GM23338 (cell line): ENCODE data around the gene MMAB. TPM values are rescaled to one million over a fixed set of nuclear protein-coding genes. Genes with fewer than 3 reads are reported as not detected.

Experiments
- ATAC-seq: fragments of 200-7000 bp; cut with Tn5 transposase; 3 replicates; pipeline ENCODE4 v1.9.1; 2020
- DNase-seq: peaks from one replicate; pipeline ENCODE4 v3.0.0-alpha.2; 2015; ENCODE audit warnings: low spot score
- H2AFZ ChIP-seq: fragments of 200-600 bp; sonication (generic); 2 replicates; pipeline ENCODE4 v1.8.0; 2016; ENCODE audit warnings: antibody characterized with exemption, mild to moderate bottlenecking, moderate library complexity
- H3F3A ChIP-seq: fragments of 200-600 bp; sonication (generic); replicated peaks from 2 replicates; pipeline ENCODE4 v1.8.0; 2017; ENCODE audit warnings: antibody characterized with exemption, mixed run types, low read depth
- H3K27ac ChIP-seq: fragments of 200-600 bp; sonication (generic); 2 replicates; pipeline ENCODE4 v1.6.1; 2016; ENCODE audit warnings: low read depth
- H3K27me3 ChIP-seq: fragments of 200-600 bp; sonication (generic); 2 replicates; pipeline ENCODE4 v1.8.0; 2016; ENCODE audit warnings: mild to moderate bottlenecking, mixed run types, moderate library complexity; ENCODE audit not compliant: insufficient read depth
- H3K36me3 ChIP-seq: fragments of 200-600 bp; sonication (generic); 2 replicates; pipeline ENCODE4 v1.8.0; 2016; ENCODE audit warnings: mild to moderate bottlenecking; ENCODE audit not compliant: insufficient read depth
- H3K4me1 ChIP-seq: fragments of 200-600 bp; sonication (generic); 2 replicates; pipeline ENCODE4 v1.8.0; 2016; ENCODE audit warnings: mild to moderate bottlenecking, moderate library complexity; ENCODE audit not compliant: insufficient read depth
- H3K4me2 ChIP-seq: fragments of 200-600 bp; sonication (generic); 2 replicates; pipeline ENCODE4 v1.7.1; 2017; ENCODE audit warnings: mixed run types
- H3K4me3 ChIP-seq: fragments of 200-600 bp; sonication (generic); 2 replicates; pipeline ENCODE4 v1.6.1; 2016; ENCODE audit warnings: mixed run types
- H3K79me2 ChIP-seq: fragments of 200-600 bp; sonication (generic); replicated peaks from 2 replicates; pipeline ENCODE4 v1.8.0; 2017; ENCODE audit warnings: mild to moderate bottlenecking; ENCODE audit not compliant: insufficient read depth
- H3K9me2 ChIP-seq: fragments of 200-600 bp; sonication (generic); 2 replicates; pipeline ENCODE4 v1.8.0; 2017; ENCODE audit not compliant: insufficient read depth
- H4K20me1 ChIP-seq: fragments of 200-600 bp; sonication (generic); replicated peaks from 2 replicates; pipeline ENCODE4 v1.8.0; 2017; ENCODE audit warnings: mild to moderate bottlenecking; ENCODE audit not compliant: insufficient read depth
- H3K27ac Mint-ChIP-seq: 2 replicates; pipeline ENCODE4 v1.8.0; 2020; ENCODE audit warnings: inconsistent platforms, mild to moderate bottlenecking, moderate library complexity, mixed read lengths
- H3K27me3 Mint-ChIP-seq: 3 replicates; pipeline ENCODE4 v1.8.0; 2022; ENCODE audit warnings: low read depth, mild to moderate bottlenecking, moderate library complexity, mixed read lengths, inconsistent platforms; ENCODE audit not compliant: insufficient read depth, poor library complexity
- H3K36me3 Mint-ChIP-seq: 3 replicates; pipeline ENCODE4 v1.8.0; 2021; ENCODE audit warnings: low read depth, mild to moderate bottlenecking, inconsistent platforms, moderate library complexity, mixed read lengths
- H3K4me1 Mint-ChIP-seq: 3 replicates; pipeline ENCODE4 v1.8.0; 2020; ENCODE audit warnings: mild to moderate bottlenecking, inconsistent platforms, mixed read lengths
- H3K4me3 Mint-ChIP-seq: 3 replicates; pipeline ENCODE4 v1.8.0; 2021; ENCODE audit warnings: moderate library complexity, mild to moderate bottlenecking, inconsistent platforms, mixed read lengths
- H3K9me3 Mint-ChIP-seq: 3 replicates; pipeline ENCODE4 v1.8.0; 2020; ENCODE audit warnings: moderate library complexity, mild to moderate bottlenecking, inconsistent platforms, mixed read lengths
- CREB1 ChIP-seq: fragments of 250-450 bp; sonication (Bioruptor Pico); IDR thresholded peaks from 2 replicates; pipeline ENCODE4 v1.5.0; 2020; ENCODE audit warnings: low read depth, mild to moderate bottlenecking, moderate library complexity
- EZH2 ChIP-seq: fragments of 200-600 bp; sonication (generic); IDR thresholded peaks from one replicate; pipeline ENCODE4 v1.8.0; 2017; ENCODE audit warnings: antibody characterized with exemption, mild to moderate bottlenecking, low read depth; ENCODE audit not compliant: unreplicated experiment
- EZH2phosphoT487 ChIP-seq: fragments of 200-600 bp; sonication (generic); IDR thresholded peaks from one replicate; pipeline ENCODE4 v1.8.1; 2018; ENCODE audit warnings: antibody characterized with exemption; ENCODE audit not compliant: unreplicated experiment
- JUNB ChIP-seq: IDR thresholded peaks from one replicate; pipeline ENCODE4 v1.6.1; 2016; ENCODE audit warnings: antibody characterized with exemption; ENCODE audit not compliant: unreplicated experiment
- NANOG ChIP-seq: IDR thresholded peaks from 2 replicates; pipeline ENCODE4 v1.6.1; 2016; ENCODE audit warnings: antibody characterized with exemption, borderline replicate concordance
- POLR2AphosphoS5 ChIP-seq: IDR thresholded peaks from 2 replicates; pipeline ENCODE4 v1.6.1; 2016; ENCODE audit warnings: antibody characterized with exemption, low read depth
- STAT1 ChIP-seq: IDR thresholded peaks from one replicate; pipeline ENCODE4 v1.6.1; 2016; ENCODE audit warnings: antibody characterized with exemption; ENCODE audit not compliant: unreplicated experiment
- ZNF114 ChIP-seq: fragments of 250-450 bp; sonication (Bioruptor Pico); IDR thresholded peaks from 2 replicates; pipeline ENCODE4 v1.5.0; 2020; ENCODE audit warnings: mild to moderate bottlenecking, moderate library complexity
- ZNF331 ChIP-seq: fragments of 250-450 bp; sonication (Bioruptor Pico); IDR thresholded peaks from 2 replicates; pipeline ENCODE4 v1.5.0; 2020; ENCODE audit warnings: low read depth, mild to moderate bottlenecking, moderate library complexity
- polyA plus RNA-seq: library from polyadenylated mRNA; unstranded; fragments of >200 nt; fragmentation: Nextera tagmentation; extraction: Ambion mirVana; gene quantifications from 2 replicates; pipeline ENCODE4 v1.2.1, GENCODE V29; 2016
- total RNA-seq: library from RNA; depleted of rRNA; stranded (reverse); fragments of >200 nt; shearing (Covaris generic); gene quantifications from 2 replicates; pipeline ENCODE4 v1.2.3, GENCODE V29; 2014
- TF ChIP-seq, protein P1 (sequence below): IDR thresholded peaks from one replicate; pipeline ENCODE4 v1.6.1; 2018; ENCODE audit warnings: antibody characterized with exemption; ENCODE audit not compliant: unreplicated experiment
- TF ChIP-seq, protein P2 (sequence below), 2 experiments: fragments of 200-600 bp in 1 of 2; sonication (generic) in 1 of 2; conservative IDR thresholded peaks; 2 replicates each; pipeline versions ENCODE4 v1.5.1 to v1.6.1; 2016 to 2017; ENCODE audit warnings: antibody characterized with exemption in 2 of 2, low read depth in 2 of 2, mild to moderate bottlenecking in 2 of 2, moderate library complexity in 1 of 2
- TF ChIP-seq, protein P3 (sequence below): IDR thresholded peaks from 2 replicates; pipeline ENCODE4 v1.6.1; 2016; ENCODE audit warnings: antibody characterized with exemption
- TF ChIP-seq, protein P4 (sequence below): fragments of 250-450 bp; sonication (Bioruptor Pico); IDR thresholded peaks from 2 replicates; pipeline ENCODE4 v1.5.0; 2020; ENCODE audit warnings: mild to moderate bottlenecking, moderate library complexity

MMAB gene
- total and polyA plus RNA-seq, 2 experiments from 2014 or later = 24.7 to 38.5 TPM

DNA sequence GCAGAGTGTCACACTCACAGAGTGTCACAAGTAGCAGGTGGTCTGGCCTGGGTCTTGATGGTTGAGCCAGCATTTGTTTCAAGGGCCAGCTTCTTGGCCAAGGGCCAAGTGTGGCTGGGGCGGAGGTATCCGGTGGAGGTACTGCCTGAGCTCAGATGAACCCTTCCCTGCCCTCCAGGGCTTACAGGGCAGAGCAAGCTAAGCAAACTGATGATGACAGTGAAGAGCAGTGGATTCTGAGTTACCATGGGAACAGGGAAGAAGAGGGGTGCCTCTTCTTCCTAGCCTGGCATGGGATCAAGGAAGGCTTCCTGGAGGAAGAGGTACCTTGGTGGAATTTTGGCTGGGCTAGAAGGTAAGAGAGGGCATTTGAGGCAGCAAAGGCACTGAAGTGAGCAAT, 36.0 kb upstream of the MMAB start:
- H4K20me1 ChIP-seq = no peaks in the 10 kb centered on the region
- TF ChIP-seq, protein P1, sequence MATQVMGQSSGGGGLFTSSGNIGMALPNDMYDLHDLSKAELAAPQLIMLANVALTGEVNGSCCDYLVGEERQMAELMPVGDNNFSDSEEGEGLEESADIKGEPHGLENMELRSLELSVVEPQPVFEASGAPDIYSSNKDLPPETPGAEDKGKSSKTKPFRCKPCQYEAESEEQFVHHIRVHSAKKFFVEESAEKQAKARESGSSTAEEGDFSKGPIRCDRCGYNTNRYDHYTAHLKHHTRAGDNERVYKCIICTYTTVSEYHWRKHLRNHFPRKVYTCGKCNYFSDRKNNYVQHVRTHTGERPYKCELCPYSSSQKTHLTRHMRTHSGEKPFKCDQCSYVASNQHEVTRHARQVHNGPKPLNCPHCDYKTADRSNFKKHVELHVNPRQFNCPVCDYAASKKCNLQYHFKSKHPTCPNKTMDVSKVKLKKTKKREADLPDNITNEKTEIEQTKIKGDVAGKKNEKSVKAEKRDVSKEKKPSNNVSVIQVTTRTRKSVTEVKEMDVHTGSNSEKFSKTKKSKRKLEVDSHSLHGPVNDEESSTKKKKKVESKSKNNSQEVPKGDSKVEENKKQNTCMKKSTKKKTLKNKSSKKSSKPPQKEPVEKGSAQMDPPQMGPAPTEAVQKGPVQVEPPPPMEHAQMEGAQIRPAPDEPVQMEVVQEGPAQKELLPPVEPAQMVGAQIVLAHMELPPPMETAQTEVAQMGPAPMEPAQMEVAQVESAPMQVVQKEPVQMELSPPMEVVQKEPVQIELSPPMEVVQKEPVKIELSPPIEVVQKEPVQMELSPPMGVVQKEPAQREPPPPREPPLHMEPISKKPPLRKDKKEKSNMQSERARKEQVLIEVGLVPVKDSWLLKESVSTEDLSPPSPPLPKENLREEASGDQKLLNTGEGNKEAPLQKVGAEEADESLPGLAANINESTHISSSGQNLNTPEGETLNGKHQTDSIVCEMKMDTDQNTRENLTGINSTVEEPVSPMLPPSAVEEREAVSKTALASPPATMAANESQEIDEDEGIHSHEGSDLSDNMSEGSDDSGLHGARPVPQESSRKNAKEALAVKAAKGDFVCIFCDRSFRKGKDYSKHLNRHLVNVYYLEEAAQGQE = no peak
- TF ChIP-seq JUNB (no peak), EZH2phosphoT487 (no peak), EZH2 (no peak), ZNF331 (CRISPR knock-in tag) (no peak), ZNF114 (no peak), CREB1 (CRISPR knock-in tag) (no peak), NANOG (no peak), STAT1 (no peak), POLR2AphosphoS5 (no peak)
- TF ChIP-seq, protein P2, sequence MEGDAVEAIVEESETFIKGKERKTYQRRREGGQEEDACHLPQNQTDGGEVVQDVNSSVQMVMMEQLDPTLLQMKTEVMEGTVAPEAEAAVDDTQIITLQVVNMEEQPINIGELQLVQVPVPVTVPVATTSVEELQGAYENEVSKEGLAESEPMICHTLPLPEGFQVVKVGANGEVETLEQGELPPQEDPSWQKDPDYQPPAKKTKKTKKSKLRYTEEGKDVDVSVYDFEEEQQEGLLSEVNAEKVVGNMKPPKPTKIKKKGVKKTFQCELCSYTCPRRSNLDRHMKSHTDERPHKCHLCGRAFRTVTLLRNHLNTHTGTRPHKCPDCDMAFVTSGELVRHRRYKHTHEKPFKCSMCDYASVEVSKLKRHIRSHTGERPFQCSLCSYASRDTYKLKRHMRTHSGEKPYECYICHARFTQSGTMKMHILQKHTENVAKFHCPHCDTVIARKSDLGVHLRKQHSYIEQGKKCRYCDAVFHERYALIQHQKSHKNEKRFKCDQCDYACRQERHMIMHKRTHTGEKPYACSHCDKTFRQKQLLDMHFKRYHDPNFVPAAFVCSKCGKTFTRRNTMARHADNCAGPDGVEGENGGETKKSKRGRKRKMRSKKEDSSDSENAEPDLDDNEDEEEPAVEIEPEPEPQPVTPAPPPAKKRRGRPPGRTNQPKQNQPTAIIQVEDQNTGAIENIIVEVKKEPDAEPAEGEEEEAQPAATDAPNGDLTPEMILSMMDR (conservative IDR thresholded peaks at IDR 0.05; ENCODE audit: low read depth in 2 of 2) = no peak
- TF ChIP-seq, protein P3, sequence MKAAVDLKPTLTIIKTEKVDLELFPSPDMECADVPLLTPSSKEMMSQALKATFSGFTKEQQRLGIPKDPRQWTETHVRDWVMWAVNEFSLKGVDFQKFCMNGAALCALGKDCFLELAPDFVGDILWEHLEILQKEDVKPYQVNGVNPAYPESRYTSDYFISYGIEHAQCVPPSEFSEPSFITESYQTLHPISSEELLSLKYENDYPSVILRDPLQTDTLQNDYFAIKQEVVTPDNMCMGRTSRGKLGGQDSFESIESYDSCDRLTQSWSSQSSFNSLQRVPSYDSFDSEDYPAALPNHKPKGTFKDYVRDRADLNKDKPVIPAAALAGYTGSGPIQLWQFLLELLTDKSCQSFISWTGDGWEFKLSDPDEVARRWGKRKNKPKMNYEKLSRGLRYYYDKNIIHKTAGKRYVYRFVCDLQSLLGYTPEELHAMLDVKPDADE = no peak
- TF ChIP-seq, protein P4, sequence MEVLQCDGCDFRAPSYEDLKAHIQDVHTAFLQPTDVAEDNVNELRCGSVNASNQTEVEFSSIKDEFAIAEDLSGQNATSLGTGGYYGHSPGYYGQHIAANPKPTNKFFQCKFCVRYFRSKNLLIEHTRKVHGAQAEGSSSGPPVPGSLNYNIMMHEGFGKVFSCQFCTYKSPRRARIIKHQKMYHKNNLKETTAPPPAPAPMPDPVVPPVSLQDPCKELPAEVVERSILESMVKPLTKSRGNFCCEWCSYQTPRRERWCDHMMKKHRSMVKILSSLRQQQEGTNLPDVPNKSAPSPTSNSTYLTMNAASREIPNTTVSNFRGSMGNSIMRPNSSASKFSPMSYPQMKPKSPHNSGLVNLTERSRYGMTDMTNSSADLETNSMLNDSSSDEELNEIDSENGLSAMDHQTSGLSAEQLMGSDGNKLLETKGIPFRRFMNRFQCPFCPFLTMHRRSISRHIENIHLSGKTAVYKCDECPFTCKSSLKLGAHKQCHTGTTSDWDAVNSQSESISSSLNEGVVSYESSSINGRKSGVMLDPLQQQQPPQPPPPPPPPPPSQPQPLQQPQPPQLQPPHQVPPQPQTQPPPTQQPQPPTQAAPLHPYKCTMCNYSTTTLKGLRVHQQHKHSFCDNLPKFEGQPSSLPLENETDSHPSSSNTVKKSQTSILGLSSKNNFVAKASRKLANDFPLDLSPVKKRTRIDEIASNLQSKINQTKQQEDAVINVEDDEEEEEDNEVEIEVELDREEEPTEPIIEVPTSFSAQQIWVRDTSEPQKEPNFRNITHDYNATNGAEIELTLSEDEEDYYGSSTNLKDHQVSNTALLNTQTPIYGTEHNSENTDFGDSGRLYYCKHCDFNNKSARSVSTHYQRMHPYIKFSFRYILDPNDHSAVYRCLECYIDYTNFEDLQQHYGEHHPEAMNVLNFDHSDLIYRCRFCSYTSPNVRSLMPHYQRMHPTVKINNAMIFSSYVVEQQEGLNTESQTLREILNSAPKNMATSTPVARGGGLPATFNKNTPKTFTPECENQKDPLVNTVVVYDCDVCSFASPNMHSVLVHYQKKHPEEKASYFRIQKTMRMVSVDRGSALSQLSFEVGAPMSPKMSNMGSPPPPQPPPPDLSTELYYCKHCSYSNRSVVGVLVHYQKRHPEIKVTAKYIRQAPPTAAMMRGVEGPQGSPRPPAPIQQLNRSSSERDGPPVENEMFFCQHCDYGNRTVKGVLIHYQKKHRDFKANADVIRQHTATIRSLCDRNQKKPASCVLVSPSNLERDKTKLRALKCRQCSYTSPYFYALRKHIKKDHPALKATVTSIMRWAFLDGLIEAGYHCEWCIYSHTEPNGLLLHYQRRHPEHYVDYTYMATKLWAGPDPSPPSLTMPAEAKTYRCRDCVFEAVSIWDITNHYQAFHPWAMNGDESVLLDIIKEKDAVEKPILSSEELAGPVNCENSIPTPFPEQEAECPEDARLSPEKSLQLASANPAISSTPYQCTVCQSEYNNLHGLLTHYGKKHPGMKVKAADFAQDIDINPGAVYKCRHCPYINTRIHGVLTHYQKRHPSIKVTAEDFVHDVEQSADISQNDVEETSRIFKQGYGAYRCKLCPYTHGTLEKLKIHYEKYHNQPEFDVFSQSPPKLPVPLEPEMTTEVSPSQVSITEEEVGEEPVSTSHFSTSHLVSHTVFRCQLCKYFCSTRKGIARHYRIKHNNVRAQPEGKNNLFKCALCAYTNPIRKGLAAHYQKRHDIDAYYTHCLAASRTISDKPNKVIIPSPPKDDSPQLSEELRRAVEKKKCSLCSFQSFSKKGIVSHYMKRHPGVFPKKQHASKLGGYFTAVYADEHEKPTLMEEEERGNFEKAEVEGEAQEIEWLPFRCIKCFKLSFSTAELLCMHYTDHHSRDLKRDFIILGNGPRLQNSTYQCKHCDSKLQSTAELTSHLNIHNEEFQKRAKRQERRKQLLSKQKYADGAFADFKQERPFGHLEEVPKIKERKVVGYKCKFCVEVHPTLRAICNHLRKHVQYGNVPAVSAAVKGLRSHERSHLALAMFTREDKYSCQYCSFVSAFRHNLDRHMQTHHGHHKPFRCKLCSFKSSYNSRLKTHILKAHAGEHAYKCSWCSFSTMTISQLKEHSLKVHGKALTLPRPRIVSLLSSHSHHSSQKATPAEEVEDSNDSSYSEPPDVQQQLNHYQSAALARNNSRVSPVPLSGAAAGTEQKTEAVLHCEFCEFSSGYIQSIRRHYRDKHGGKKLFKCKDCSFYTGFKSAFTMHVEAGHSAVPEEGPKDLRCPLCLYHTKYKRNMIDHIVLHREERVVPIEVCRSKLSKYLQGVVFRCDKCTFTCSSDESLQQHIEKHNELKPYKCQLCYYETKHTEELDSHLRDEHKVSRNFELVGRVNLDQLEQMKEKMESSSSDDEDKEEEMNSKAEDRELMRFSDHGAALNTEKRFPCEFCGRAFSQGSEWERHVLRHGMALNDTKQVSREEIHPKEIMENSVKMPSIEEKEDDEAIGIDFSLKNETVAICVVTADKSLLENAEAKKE (CRISPR knock-in tag) = no peak
- Mint-ChIP-seq H3K4me3 (no peak overlapping the region), H3K4me1 (peaks cover 17% of the 10 kb centered on the region), H3K36me3 (no peaks in the 10 kb centered on the region), H3K27me3 (peaks cover 11% of the 10 kb centered on the region), H3K9me3 (no peaks in the 10 kb centered on the region), H3K27ac (no peak overlapping the region)
- 0 out of 2 replicates have a peak, but pooled peaks cover 2% of the 10 kb centered on the region for H3F3A ChIP-seq
- H3K27me3 ChIP-seq = no peaks in the 10 kb centered on the region
- no peaks in the 10 kb centered on the region for H3K79me2 ChIP-seq
- H3K4me1 ChIP-seq = peaks cover 6% of the 10 kb centered on the region; the same call in 1 of the 2 replicates
- H3K36me3 ChIP-seq = no peaks in the 10 kb centered on the region
- DNase-seq (no peak), ATAC-seq (no peak)
- H3K4me3 ChIP-seq = no peak overlapping the region
- H2AFZ ChIP-seq = no peak overlapping the region
- no peaks in the 10 kb centered on the region for H3K9me2 ChIP-seq
- no peak overlapping the region for H3K4me2 ChIP-seq
- no peak overlapping the region for H3K27ac ChIP-seq
